Stomach smooth muscle (tissue), 2 donors: ENCODE results near the gene PTBP1.
A peak's percentile ranks its signal among the peaks of the same experiment; 100 is the strongest.

Source experiments
- H3K27ac ChIP-seq: one replicate; pipeline ENCODE4 v1.7.0; 2013; ENCODE audit warnings: mild to moderate bottlenecking, low read length, inconsistent platforms
- H3K27me3 ChIP-seq, 2 donors: one replicate each; pipeline ENCODE4 v1.7.0; 2013; ENCODE audit warnings: low read length in 2 of 2; ENCODE audit not compliant: insufficient read depth in 2 of 2, control insufficient read depth in 1 of 2
- H3K36me3 ChIP-seq, 2 donors: one replicate each; pipeline ENCODE4 v1.7.0; 2013; ENCODE audit warnings: low read length in 2 of 2; ENCODE audit not compliant: control insufficient read depth in 2 of 2, insufficient read depth in 2 of 2
- H3K4me1 ChIP-seq: one replicate; pipeline ENCODE4 v1.7.0; 2013; ENCODE audit warnings: low read length; ENCODE audit not compliant: control insufficient read depth, insufficient read depth
- H3K4me3 ChIP-seq, 2 donors: one replicate each; pipeline ENCODE4 v1.7.0; 2013; ENCODE audit warnings: low read length in 2 of 2
- H3K9ac ChIP-seq, 2 donors: one replicate each; pipeline ENCODE4 v1.7.0; 2013; ENCODE audit warnings: low read length in 2 of 2, mild to moderate bottlenecking in 1 of 2
- H3K9me3 ChIP-seq, 2 donors: one replicate each; pipeline ENCODE4 v1.7.0; 2013; ENCODE audit warnings: low read length in 2 of 2; ENCODE audit not compliant: control insufficient read depth in 2 of 2
- donor health status: healthy.
- donor health status: Pancreatic carcinoma.

PTBP1 gene

DNA sequence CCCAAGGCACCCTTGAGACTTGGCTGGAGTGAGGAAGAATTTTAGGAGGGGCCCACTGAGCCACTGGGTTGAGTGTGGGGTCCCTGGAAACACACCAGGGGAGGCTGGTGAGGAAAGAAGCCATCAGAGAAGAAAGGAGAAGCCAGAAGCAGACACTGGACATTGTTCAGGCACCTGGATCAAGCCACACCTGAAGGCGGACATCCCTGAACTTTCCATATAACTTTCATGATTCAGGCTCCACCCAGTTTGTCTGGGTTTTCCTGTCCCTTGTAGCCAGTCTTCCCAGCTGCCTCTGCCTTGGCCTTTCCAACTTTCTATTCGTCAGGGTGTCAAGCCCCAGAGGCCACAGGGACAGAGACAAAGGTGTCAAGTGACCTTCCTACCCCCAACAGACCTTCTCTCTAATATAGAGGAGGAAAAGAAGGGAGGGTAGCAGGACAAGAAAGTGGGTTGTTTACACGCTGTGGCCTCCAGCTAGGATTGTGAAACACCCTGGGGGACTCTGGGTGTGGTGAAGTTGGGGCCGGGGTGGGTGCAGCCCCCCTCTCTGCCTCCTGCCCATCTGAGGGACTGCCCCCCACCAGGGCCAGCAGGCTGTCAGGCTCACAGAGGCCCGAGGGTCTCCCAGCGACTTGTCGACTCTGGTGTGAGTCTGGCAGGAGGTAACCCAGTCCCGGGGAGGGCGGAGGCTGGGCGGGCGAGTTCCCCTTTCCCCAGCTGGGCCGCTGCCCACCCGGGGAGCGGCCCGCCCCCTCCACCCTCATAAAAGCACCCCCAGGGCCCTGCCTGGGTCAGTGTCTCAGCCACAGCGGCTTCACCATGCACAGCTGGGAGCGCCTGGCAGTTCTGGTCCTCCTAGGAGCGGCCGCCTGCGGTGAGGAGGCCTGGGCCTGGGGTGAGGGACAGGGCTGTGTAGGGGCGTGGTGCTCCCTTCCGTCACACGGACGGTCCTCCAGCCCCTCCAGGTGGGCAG lies 61.9 kb downstream of the PTBP1 start, which contains the start of gene CFD:
TSS of gene CFD (plus strand) at position 797 of the 976 bp plus-strand sequence. CDS start at position 823, 26 bp downstream.
- H3K27ac ChIP-seq: no peak within 1 kb of the TSS
- H3K9ac ChIP-seq: peak within 1 kb of the TSS in 1 of 2 donors; percentile 29
- peaks cover 20 to 26% of the 10 kb centered on the region in 2 donors for H3K27me3 ChIP-seq
- peak within 1 kb of the TSS in 1 of 2 donors; percentile 60 for H3K4me3 ChIP-seq
- H3K4me1 ChIP-seq: peaks cover 26% of the 10 kb centered on the region
- no peaks in the 10 kb centered on the region for H3K9me3 ChIP-seq
- no peaks in the 10 kb centered on the region for H3K36me3 ChIP-seq

DNA sequence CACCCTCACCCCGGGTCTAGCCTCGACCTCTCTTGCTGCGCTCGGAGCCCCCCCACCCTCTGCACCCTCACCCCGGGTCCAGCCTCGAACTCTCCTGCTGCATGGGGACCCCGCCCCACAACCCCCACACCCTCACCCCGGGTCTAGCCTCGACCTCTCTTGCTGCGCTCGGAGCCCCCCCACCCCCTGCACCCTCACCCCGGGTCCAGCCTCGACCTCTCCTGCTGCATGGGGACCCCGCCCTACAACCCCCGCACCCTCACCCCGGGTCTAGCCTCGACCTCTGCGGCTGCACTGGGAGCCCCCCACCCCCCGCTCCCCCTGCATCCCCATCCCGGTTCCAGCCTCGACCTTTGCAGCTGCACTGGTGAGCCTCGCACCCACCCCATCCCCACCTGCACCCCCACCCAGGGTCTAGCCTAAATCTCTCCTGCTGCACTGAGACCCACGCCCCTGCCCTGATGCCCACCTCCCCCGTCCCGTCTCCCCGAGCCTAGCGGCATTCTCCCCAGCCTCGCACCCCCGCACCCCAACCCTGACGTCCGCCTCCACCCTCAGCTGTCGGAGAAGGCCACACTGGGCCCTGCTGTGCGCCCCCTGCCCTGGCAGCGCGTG lies 64.0 kb downstream of the PTBP1 start:
- Histone ChIP-seq H3K4me1 (peaks cover 27% of the 10 kb centered on the region), H3K4me3 (no peak overlapping the region), H3K27me3 (peaks cover 17 to 23% of the 10 kb centered on the region in 2 donors), H3K36me3 (no peaks in the 10 kb centered on the region), H3K9me3 (no peaks in the 10 kb centered on the region), H3K9ac (no peak overlapping the region), H3K27ac (no peak overlapping the region)
